Measurements from ENCODE around the gene RAB17.

The RAB17 gene

DNA sequence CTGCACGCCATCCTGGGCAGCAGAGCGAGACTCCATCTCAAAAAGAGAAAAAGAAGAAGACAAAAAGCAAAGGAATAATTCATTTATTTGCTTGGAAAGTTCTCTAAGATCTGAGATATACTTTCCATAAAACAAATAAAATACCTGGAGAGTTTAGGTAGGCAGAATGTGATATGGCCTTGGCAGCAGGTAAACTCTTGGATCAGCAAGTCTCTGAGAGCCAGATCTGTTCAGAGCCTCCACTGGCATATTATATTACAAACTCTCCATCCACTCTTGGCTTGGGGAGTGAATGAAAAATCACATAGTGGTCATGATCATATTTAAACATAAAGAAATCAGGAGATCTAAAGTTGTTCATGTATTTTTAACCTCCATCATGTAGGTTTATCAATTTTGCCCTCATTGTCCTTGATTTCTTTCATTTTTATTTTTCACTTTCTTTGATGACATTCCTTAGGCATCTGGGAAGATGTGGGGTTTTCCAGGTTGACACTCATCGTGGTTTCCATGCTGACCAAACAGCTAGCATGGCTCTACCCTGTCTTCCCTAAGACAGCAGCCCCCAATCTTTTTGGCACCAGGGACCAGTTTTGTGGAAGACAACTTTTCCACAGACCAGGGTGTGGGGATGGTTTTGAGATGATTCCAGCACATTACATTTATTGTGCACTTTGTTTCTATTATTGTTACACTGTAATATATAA is 47.0 kb upstream of the RAB17 start:
- H3K36me3 ChIP-seq (replicated peaks; ENCODE audit: low read depth, low read length): no peaks in the 10 kb centered on the region
- no peaks in the 10 kb centered on the region for H3K79me2 ChIP-seq (ENCODE audit: low read length)
- TF ChIP-seq, protein P1, sequence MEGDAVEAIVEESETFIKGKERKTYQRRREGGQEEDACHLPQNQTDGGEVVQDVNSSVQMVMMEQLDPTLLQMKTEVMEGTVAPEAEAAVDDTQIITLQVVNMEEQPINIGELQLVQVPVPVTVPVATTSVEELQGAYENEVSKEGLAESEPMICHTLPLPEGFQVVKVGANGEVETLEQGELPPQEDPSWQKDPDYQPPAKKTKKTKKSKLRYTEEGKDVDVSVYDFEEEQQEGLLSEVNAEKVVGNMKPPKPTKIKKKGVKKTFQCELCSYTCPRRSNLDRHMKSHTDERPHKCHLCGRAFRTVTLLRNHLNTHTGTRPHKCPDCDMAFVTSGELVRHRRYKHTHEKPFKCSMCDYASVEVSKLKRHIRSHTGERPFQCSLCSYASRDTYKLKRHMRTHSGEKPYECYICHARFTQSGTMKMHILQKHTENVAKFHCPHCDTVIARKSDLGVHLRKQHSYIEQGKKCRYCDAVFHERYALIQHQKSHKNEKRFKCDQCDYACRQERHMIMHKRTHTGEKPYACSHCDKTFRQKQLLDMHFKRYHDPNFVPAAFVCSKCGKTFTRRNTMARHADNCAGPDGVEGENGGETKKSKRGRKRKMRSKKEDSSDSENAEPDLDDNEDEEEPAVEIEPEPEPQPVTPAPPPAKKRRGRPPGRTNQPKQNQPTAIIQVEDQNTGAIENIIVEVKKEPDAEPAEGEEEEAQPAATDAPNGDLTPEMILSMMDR (IDR thresholded peaks at IDR 0.05; ENCODE audit: low read depth, low read length): no peak
- TF ChIP-seq EZH2phosphoT487 (IDR thresholded peaks at IDR 0.05; ENCODE audit: low read depth): no peak
- no peaks in the 10 kb centered on the region for H3K4me1 ChIP-seq (ENCODE audit: low read length)
- no peak overlapping the region for H3K4me2 ChIP-seq (ENCODE audit: low read length)
- H3K27me3 ChIP-seq (ENCODE audit: low read depth, low read length): peaks cover 22% of the 10 kb centered on the region
- H2AFZ ChIP-seq (ENCODE audit: low read depth, low read length): no peak overlapping the region
- H3K9me3 ChIP-seq (ENCODE audit: insufficient read depth, low read length): no peaks in the 10 kb centered on the region
- H4K20me1 ChIP-seq (ENCODE audit: insufficient read depth, low read length): no peaks in the 10 kb centered on the region
- no peak overlapping the region for H3K9ac ChIP-seq (ENCODE audit: low read length)
- no peak overlapping the region for H3K4me3 ChIP-seq (ENCODE audit: low read length)
- no peak overlapping the region for H3K27ac ChIP-seq (ENCODE audit: low read length)

DNA sequence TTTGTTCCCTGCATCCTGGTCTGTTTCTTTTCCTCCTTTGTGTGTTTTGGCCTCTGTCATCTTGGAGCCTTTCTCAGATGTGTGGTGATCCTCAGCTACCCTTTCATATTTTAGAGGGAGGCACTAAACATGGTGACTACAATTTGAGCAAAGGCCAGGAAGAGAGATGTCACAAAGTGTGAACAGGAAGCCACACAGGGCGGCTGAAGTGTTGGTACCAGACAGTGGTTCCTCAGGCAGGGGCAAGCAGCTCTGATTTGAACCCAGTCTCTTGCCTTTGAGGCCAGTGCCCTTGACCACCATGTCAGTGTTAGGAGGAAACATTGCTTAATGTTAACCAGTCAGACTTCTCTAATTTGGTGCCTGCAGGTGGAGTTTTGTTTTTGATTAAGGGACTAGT is 46.0 kb upstream of the RAB17 start:
- Histone ChIP-seq H3K79me2 (ENCODE audit: low read length) (no peaks in the 10 kb centered on the region), H2AFZ (ENCODE audit: low read depth, low read length) (no peak overlapping the region), H3K9me3 (ENCODE audit: insufficient read depth, low read length) (no peaks in the 10 kb centered on the region), H3K27me3 (ENCODE audit: low read depth, low read length) (peaks cover 22% of the 10 kb centered on the region), H3K4me2 (ENCODE audit: low read length) (no peak overlapping the region), H4K20me1 (ENCODE audit: insufficient read depth, low read length) (no peaks in the 10 kb centered on the region), H3K4me3 (ENCODE audit: low read length) (no peak overlapping the region), H3K9ac (ENCODE audit: low read length) (no peak overlapping the region), H3K4me1 (ENCODE audit: low read length) (no peaks in the 10 kb centered on the region), H3K27ac (ENCODE audit: low read length) (no peak overlapping the region), H3K36me3 (replicated peaks; ENCODE audit: low read depth, low read length) (no peaks in the 10 kb centered on the region)
- TF ChIP-seq, protein P1 (IDR thresholded peaks at IDR 0.05; ENCODE audit: low read depth, low read length): no peak
- no peak for TF ChIP-seq EZH2phosphoT487 (IDR thresholded peaks at IDR 0.05; ENCODE audit: low read depth)

DNA sequence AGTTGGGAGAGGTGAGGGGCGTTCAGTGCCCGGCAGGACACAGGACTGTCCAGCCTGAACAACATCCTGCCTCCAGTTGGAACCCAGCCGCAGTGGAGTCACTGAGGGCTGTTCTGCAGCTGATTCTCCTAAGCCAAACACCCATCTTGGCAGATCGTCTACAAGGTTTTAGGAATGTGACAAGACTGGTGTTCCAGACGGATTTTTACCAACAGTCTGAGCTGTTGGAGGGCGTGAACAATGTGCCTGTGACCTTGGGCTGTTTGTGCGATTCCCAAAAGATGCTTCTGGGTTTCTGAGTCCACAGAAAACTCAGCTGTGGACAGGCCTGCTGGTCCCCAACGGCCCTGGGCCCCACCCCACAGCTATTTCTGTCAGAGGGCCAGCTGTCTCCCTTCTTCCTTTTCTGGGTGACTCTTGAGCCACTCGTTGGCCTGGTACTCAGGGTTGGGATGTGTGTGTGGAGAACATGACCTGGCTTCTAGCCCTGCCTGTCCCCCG is 42.6 kb upstream of the RAB17 start:
- Histone ChIP-seq H3K27ac (ENCODE audit: low read length) (no peak overlapping the region), H3K36me3 (replicated peaks; ENCODE audit: low read depth, low read length) (no peaks in the 10 kb centered on the region), H3K9ac (ENCODE audit: low read length) (no peak overlapping the region), H3K4me1 (ENCODE audit: low read length) (no peaks in the 10 kb centered on the region), H3K27me3 (ENCODE audit: low read depth, low read length) (peaks cover 22% of the 10 kb centered on the region), H3K4me3 (ENCODE audit: low read length) (no peak overlapping the region), H3K79me2 (ENCODE audit: low read length) (no peaks in the 10 kb centered on the region), H2AFZ (ENCODE audit: low read depth, low read length) (no peak overlapping the region), H3K9me3 (ENCODE audit: insufficient read depth, low read length) (no peaks in the 10 kb centered on the region), H4K20me1 (ENCODE audit: insufficient read depth, low read length) (no peaks in the 10 kb centered on the region), H3K4me2 (ENCODE audit: low read length) (no peak overlapping the region)
- TF ChIP-seq, protein P1 (IDR thresholded peaks at IDR 0.05; ENCODE audit: low read depth, low read length): no peak
- TF ChIP-seq EZH2phosphoT487 (IDR thresholded peaks at IDR 0.05; ENCODE audit: low read depth): no peak

DNA sequence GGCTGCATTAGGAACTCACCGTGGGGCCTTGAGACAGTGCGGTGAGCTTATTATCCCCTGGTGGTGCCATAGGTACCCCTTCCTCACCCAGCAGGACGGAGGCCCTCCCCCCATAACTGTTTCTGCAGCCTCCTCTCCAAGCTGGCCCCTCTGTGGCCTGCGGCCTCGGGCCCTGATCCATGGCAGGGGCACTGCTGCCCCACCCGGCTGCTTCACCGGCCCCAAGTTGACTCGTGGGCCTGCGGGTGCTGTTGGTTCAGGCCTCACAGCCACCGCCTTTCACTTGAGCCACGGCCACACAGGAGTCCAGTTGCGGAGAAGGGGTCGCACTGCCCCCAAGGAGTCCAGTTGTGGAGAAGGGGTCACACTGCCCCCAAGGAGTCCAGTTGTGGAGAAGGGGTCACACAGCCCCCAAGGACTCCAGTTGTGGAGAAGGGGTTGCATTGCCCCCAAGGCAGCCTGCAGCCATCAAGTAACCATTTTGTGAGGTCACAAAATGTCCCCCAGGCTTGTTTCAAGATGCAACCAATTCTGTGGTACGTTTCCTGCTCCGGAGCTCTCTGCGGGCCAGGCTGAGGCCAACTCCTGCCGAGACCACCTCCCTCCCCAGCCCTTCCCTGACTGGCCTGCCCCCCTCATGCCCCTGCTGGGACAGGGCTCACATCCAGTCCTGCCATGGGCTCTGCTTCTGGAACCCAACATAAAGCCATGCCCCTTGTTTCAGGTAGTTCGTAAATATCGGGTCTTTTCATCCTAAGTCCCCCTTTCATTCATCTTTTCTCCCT is 41.5 kb upstream of the RAB17 start:
- no peaks in the 10 kb centered on the region for H3K79me2 ChIP-seq (ENCODE audit: low read length)
- no peak for TF ChIP-seq EZH2phosphoT487 (IDR thresholded peaks at IDR 0.05; ENCODE audit: low read depth)
- TF ChIP-seq, protein P1 (IDR thresholded peaks at IDR 0.05; ENCODE audit: low read depth, low read length): no peak
- H3K4me1 ChIP-seq (ENCODE audit: low read length): no peaks in the 10 kb centered on the region
- H3K27me3 ChIP-seq (ENCODE audit: low read depth, low read length): peaks cover 16% of the 10 kb centered on the region
- no peaks in the 10 kb centered on the region for H3K9me3 ChIP-seq (ENCODE audit: insufficient read depth, low read length)
- H3K36me3 ChIP-seq (replicated peaks; ENCODE audit: low read depth, low read length): no peaks in the 10 kb centered on the region
- no peak overlapping the region for H3K27ac ChIP-seq (ENCODE audit: low read length)
- no peaks in the 10 kb centered on the region for H4K20me1 ChIP-seq (ENCODE audit: insufficient read depth, low read length)
- no peak overlapping the region for H3K4me3 ChIP-seq (ENCODE audit: low read length)
- H3K4me2 ChIP-seq (ENCODE audit: low read length): no peak overlapping the region
- H3K9ac ChIP-seq (ENCODE audit: low read length): no peak overlapping the region
- H2AFZ ChIP-seq (ENCODE audit: low read depth, low read length): no peak overlapping the region

Data from OCI-LY3 (cell line).